NCI-H1092 (cell line): ENCODE measurements around the gene HYLS1.
A peak's percentile ranks its signal among the peaks of the same experiment; 100 is the strongest.
"Not testable (repeated sequence)": the region's sequence is repeated elsewhere in the genome, so short reads cannot be mapped to it uniquely, and the experiment has no call there.

Experiments used
- DNase-seq: peaks from one replicate; lab custom pipeline; 2025; lab: John Stamatoyannopoulos, UW

HYLS1 gene

GRCh38 chr11:125887373-125888324 lies at the start of gene HYLS1:
Gene HYLS1, plus strand, starts transcription at chr11:125887668. Its CDS starts 11,701 bp downstream, at chr11:125899369.
- peak; percentile 91 for DNase-seq

DNA sequence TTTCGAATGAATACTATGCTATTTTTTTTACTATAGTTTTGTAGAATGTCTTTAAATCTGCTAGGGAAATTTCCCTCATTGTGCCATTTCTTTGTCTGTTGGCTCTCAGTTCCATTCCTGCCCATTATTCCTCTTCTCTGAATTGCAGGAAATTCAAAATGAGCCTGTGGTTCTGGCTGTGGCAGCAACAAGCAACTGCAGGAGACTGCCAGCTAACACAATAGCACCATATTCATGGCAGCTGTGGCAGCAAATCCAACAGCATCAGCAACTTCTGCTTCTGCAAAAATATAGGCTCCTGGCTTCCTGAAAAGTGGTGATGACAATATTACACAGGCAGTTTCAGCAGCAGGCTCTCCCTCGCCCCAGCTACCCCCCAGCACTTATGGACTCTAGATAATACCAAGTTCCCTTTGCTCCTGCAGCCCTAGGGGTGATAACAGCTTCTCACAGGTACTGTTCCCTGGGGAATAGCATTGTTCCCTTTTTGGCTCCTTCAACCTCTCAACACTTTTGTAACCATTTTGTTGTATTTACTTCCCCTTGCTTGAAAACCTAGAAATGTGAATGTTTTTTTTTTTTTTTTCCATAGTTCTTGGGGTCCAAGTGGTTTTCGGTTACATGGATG lies 45.0 kb upstream of the HYLS1 start:
- DNase-seq: no peak

GRCh38 chr11:125846188-125846587 lies 41.3 kb upstream of the HYLS1 start:
- DNase-seq: no peak

DNA sequence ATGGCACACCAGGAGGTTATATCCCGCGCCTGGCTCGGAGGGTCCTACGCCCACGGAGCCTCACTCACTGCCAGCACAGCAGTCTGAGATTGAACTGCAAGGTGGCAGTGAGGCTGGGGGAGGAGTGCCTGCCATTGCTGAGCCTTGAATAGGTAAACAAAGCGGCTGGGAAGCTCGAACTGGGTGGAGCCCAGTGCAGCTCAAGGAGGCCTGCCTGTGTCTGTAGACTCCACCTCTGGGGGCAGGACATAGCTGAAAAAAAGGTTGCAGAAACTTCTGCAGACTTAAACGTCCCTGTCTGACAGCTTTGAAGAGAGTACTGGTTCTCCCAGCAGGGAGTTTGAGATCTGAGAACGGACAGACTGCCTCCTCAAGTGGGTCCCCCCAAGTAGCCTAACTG lies 29.8 kb upstream of the HYLS1 start:
- DNase-seq: not testable (repeated sequence)

GRCh38 chr11:125862786-125863185 lies 24.7 kb upstream of the HYLS1 start:
- not testable (repeated sequence) for DNase-seq

- not testable (repeated sequence) for DNase-seq
Observed at GRCh38 chr11:125865354-125865753, 22.1 kb upstream of the HYLS1 start.

- DNase-seq: no peak
Observed at GRCh38 chr11:125869521-125869920, 17.9 kb upstream of the HYLS1 start.

DNA sequence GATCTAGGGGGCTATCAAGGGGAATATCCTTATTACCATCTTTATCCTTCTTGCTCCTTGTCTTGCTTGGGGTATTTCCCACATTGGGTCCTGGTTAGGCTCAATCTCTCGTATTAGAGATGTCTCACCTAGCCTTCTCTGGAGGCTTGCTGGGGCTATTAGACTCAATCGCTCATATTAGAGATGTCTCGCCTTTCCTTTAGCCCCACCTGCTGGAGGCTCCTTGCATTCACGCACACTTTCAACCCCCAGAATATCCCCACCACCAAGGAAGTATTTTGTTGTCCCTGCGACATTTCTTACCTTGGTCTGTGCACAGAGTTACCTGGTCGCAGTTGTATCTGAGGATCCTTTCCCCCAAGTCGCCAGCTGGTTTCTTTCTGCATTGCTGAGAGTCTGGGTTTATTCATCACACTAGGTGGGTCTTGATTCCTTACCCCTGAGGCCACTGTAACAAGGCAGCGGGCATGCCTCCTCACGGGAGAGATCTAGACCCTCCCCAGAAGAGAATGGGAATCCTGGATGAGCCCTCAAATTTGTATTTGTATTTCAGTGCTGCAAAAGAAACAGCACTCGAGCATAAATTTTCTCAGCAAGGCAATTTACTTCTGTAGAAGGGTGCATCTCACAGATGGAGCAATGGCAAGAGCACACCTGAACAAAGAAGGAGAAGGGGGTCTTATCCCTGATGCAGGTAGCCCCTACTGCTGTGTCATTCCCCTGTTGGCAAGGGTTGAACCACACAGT lies 15.9 kb upstream of the HYLS1 start:
- peak; percentile 15 for DNase-seq

DNA sequence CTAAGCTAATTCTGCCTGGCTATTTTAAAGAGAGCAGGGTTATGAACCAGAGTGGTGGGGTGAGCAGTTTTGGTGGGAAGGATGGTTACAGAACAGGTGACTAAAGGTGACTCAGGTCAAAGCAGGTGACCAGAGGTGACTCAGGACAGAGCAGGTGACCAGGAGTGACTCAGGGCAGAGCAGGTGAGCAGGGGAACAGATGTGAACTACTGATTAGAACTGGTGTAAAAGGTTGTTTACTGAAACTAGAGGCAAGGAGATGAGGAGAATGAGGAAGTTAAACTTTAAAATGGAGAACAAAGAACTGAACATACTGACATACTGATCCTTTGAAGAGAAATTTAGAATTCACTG lies 15.4 kb upstream of the HYLS1 start:
- no peak for DNase-seq

DNA sequence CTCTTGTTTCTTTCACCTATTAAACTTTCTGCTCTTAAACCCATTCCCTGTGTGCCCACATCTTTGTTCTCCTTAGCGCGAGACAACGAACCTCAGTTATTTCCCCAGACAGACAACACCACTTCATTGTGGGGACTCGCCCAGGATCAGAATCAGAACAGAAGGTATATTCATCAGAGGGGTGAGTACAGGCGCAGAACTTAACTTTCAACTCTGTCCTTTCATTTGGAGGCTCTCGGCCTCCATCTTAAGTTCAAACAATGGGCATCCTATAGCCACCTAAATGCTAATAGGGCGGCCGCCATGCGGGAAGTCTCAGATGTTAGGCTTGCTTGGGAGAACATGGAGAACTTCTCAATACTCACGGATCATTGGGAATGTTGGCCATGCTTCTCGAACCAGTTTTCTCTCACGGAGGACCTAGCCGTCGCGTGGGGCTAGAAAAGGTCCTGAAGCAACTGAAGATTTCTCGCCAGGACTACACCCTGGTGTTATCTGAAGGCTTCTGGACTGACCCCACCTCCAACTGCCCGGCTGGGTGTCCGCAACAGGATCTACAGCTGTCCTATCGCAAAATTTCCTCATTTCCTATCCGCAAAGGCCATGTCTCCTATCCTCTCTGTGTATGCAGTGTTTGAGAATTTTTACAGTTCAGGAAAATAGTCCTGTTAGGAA lies 13.4 kb upstream of the HYLS1 start:
- no peak for DNase-seq

DNA sequence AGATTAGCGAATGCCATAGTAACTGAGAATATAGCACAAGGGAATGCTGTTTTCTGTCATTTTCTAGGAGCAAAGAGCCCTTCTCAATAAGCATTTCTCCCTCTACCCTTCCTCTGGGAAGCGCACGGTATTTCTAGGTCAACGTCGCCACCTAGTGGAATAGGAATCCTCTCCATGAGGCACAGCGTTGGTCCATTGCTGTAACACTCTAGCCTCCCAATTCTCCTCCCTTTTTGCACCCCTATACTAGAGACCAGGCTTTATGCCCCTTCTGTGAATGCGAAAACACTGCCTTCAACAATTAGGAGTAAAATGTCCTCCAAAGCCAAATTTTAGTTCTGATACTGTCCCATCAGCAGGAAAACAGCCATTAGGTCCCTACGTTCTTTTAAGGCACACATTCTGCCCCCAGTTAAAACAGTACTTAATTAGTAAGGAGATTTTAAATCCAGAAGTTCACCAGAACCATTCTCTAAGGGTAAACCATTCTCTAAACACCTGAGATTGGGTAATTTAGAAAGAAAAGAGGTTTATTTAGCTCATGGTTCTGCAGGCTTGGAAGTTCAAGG lies 12.8 kb upstream of the HYLS1 start:
- peak; percentile 71 for DNase-seq

DNA sequence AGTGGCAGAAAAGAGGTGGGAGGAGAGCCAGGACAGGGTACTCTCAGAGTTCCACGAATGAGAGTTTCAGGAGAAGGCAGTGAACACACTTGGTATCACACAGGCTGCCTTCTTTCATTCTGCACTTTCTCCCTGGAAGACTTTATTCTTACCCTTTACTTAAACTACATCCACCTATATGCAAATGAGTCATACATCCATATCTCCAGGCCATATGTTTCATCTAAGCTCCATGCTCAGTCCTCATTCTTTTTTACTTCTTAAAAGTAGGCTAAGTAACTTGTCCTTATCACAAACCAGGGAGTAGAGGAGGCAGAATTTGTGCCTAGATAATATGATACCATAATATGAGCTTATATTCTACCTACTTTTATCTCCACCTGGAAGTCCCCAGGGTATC lies 6.2 kb upstream of the HYLS1 start:
- DNase-seq: no peak

- no peak for DNase-seq
Observed at GRCh38 chr11:125883375-125883774, 4.1 kb upstream of the HYLS1 start.

DNA sequence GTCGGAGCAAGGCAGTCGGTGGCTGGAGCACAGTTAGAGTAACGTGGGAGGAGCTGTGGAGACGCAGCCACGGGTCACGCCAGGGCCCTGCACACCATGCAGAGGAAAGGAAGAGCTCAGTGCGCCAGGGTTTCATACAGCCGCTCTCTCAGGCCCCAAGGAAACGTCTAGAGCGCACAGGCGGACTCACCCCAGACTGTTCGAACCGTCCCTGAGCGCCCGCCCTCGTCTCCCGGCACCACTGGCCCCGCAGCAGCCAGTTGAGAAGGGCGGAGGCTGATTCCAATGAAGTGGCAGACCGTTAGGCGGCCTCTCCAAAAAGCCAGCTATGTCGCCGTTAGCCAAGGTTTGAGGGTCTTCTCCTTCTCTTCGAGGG lies 483 bp upstream of the HYLS1 start:
- no peak for DNase-seq

GRCh38 chr11:125890447-125891100 lies 3.1 kb downstream of the HYLS1 start:
- no peak for DNase-seq

- DNase-seq: no peak
Observed at GRCh38 chr11:125892071-125892470, 4.6 kb downstream of the HYLS1 start.

GRCh38 chr11:125892994-125893393 lies 5.5 kb downstream of the HYLS1 start:
- no peak for DNase-seq

GRCh38 chr11:125901872-125902271 lies 14.4 kb downstream of the HYLS1 start:
- DNase-seq: no peak

- no peak for DNase-seq
Observed at GRCh38 chr11:125902277-125902926, 14.9 kb downstream of the HYLS1 start.

DNA sequence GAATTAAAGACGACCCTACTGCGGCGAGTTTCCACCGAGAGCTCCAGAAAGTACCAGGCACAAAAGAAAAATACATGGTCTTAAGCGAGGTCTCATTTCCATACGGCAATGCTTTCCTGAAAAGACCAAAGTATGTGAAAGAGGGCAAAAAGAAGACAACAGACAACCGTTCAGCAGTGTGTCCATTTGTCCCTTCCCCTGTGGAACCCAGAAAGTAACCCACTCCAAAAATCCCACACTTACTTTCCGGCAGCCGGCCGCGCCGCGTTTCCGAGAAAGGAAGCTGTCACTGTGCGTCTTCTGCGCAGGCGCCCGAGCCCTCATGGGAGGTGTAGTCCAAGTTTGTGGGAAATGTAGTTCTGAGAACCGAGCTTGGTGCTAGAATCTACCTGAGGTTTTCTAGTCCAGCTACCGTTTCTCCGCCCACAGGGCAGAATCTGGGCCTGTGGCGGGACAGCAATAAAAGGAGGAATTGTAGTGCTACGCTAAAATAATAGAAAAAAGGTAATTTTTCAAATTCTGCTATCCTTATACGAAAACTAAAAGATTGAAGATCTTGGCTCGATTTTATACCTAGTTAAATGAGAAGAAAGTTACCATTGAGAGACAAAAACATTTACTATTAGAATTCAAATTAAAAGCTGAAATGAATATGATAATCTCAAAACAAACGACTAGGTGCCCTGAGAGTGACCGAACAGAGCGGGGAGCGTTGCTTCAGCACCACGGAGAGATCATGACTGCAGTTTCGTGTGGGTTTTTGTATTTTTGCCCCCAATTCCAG lies 15.7 kb downstream of the HYLS1 start, which contains the start of gene PUS3:
Gene PUS3 (minus strand): TSS at position 280 of the 784 bp plus-strand sequence. CDS start 6,922 bp downstream, outside the sequence.
- peak; percentile 93 for DNase-seq
